T-helper 1 cell (primary cell): ENCODE data around the gene COPS3.

Experiments
- DNase-seq, 5 donors: peaks; one replicate each; pipeline ENCODE4 v3.0.0-alpha.2; 2012 to 2020

Gene COPS3

DNA sequence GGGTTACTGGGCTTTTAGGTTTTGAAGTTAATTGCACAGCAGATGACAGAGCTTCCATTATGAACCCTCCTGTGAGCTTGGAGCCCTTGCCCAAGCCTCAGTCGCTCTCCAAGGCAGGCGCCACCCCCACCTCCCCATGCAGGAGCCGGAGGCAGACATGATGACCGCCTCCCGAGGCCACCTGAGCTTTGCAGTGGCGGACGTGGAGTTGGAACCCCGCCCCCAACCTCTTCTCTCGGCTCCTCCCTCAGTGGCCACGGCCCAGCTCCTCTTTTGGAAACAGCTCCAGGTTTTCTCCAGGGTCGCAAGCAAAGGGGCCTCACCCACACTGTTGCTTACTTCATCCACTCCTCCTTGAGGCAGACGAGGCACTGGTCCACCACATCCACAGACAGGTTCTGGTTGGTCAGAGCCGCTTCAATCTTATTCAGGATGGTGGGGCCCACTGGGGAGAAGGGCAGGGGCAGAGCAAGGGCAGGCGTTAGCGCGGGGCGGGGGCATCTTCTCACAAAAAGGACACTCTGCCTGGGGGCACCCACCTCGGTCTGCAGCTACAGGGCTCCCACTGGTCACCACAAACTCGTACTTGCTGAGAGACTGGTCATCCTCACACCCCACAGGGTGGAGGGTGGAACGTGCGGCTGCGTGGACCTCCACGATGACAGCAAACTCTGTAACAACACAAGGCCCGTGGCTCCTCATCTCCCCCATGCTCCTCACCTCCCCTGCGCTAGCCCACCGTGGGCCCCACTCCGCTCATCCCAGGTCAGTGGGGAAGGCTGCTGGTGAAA, 66.2 kb downstream of the COPS3 start:
- no peak for DNase-seq

DNA sequence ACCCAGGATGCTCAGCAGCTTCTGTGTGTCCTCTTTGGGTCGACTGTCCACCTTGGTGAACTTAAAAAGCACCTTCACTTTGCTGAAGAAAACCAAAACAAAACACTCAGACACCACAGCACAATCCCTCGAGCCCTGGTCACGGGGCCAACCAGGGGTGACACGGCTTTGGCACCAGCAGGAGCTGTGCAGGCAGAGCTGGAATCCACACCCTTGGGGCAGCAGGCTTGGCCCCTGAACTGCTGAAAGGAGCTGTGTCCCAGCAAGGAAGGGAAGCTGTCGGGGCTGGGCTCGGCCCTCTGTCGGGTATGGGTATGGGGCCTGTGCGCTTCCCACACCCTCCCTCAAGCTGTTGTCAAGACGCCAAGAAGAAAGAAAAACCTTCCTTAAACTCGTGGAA, 67.3 kb downstream of the COPS3 start:
- no peak for DNase-seq

- DNase-seq = no peak
Observed at GRCh38 chr17:17207998-17208397, 73.0 kb downstream of the COPS3 start.

GRCh38 chr17:17206913-17207335, 74.1 kb downstream of the COPS3 start:
- DNase-seq = no peak

- DNase-seq = peak; percentile 84 to 95 (median 92)
Observed at GRCh38 chr17:17206124-17206912, 74.7 kb downstream of the COPS3 start, which contains the start of gene PLD6. Gene PLD6 (minus strand): TSS chr17:17206333. CDS start chr17:17206286, 47 bp downstream.

DNA sequence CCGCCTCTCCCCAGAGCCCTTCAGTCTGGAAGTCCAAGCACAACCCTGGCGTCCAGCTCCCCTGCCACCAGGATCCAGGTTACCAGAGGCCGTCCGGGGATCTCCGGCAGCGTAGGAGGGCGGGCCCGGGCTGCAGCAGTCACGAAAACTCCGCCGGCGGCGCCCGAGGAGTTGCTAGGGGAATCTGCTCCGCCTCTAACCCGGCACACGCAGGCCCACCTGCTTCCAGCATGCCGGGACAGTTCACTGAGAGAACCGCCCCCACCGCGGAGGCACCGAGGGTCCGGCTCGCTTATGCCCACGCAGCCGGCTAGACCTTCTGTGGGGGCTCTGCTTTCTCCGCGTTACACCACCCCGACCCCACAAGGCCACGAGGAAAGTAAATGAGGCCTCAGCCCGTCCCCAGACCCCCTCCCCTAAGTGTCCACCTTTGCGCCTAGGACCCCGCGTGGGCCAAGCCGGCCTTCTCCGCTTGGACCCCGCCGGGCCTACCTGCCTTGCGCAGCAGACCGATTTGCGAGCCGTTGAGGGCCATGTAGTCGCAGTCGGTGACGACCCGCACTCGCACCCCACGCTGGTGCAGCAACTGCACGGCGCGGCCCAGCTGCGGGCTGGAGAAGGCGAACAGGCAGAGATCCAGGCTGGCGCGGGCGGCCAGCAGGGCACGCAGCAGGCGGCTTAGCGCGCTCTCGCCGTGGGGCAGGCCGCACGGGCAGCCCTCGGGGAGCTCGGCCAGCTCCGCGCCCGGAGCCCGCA, 75.5 kb downstream of the COPS3 start:
- peak; percentile 26 to 62 (median 35) for DNase-seq

- DNase-seq = no peak
Observed at GRCh38 chr17:17204635-17205231, 76.3 kb downstream of the COPS3 start.

- no peak for DNase-seq
Observed at GRCh38 chr17:17204041-17204591, 76.9 kb downstream of the COPS3 start.

DNA sequence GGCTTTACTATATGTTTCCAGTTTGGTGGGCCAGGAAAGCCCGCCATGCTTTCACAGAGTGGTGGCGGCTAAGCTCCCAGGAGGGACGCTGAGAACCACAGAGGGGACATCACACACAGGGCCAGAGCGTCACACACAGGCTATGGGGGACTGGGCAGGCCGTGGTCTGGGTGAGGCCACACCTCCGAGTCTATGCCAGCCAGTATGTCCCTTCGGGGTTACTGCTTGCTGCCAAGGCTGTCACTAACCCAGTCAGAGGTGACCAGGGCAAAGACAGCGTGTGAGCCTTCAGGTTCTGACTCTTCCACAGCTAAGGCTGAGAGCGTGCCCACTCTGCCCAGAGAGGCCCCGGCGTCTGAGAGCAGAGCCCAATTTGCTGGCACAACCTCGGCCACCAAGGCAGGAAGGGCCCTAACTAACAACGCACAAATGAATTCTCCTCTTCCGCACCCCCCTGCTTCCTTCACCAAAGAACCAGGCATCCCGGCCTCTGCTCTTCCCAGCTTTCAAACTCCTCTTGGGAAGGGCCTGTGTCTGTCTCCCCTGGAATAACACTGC, 77.8 kb downstream of the COPS3 start:
- no peak for DNase-seq

- no peak for DNase-seq
Observed at GRCh38 chr17:17201907-17202306, 79.1 kb downstream of the COPS3 start.

DNA sequence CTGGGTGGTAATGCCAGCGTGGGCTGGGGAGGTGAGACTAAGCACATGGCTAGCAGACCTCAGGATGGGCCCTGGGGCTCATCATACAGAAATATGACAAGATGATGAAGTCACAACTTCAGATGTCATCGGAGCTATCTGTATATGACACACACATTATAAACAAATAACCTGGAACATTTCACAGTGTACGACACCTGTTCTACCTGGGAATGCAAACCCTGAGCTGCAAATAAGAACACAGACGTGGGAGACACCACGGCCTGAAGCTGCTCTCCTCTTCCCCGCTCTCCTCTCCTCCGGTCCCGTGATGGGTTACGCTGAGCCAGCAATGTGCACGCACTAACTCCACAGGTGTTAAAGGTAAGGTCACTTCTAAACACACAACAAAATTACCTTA, 79.8 kb downstream of the COPS3 start:
- DNase-seq = no peak

DNA sequence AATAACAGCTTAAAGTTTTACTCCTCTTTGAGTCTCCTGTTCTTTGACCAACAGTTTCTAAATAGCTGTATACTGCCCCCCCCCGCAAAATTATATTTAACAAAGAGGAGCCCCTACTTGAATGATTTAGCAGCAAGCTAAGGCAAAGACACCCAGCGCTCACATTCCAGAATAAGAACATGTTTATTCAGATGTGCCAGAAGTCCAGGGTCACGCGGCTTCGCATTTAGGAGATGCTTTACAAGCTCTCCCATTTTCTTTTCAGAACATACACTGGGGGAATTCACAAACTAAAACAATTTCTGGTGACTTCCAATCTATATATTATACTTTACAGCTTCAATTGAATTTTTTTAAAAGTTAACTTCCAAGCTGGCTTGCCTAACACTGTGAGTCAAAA, 80.2 kb downstream of the COPS3 start:
- DNase-seq = no peak

GRCh38 chr17:17200311-17200710, 80.7 kb downstream of the COPS3 start:
- DNase-seq = no peak

DNA sequence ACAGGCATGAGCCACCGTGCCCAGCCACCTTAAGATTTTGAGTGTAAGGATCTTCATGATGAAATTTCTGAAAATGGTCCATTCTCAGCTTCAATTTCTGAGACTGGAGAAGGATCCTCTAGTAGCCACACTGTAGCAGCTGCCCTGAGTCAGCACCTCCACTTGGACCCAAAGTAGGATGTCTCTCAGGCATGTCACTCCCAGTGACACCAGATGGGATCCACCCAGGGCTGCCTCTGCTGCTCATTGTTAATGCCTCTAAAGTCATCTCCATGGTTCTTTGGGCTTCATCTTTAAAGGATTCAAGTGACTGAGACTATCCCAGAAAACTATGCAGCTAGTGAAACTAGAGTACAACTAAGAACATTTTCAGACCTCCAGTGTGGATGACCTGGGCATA, 82.8 kb downstream of the COPS3 start:
- DNase-seq = no peak

DNA sequence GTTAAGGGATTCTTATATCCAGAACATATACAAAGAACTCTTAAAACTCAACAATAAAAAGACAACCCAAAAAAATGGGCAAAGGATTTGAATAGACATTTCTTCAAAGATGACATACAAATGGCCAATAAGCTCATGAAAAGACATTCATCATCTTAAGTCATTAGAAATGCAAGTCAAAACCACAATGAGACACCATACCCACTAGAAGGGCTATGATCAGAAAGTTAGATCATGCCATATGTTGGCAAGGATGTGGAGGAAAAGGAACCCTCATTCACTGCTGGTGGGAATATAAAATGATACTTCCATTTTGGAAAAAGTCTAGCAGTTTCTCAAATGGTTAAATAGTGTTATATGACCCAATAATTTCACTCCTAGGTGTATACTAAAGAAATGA, 84.3 kb downstream of the COPS3 start:
- no peak for DNase-seq
